NCI-H1694 (cell line): ENCODE measurements around the gene NECTIN3.

ENCODE experiments used
- DNase-seq: peaks from one replicate; lab custom pipeline; 2025; lab: John Stamatoyannopoulos, UW

Gene NECTIN3

GRCh38 chr3:111200027-111200426 lies 128.4 kb downstream of the NECTIN3 start:
- no peak for DNase-seq

GRCh38 chr3:111210003-111210711 lies 138.5 kb downstream of the NECTIN3 start:
- no peak for DNase-seq

- no peak for DNase-seq
Measured at GRCh38 chr3:111210866-111211564, 139.4 kb downstream of the NECTIN3 start.

- DNase-seq, result no peak
Measured at GRCh38 chr3:111212511-111212910, 140.9 kb downstream of the NECTIN3 start.

GRCh38 chr3:111215481-111215880 lies 143.9 kb downstream of the NECTIN3 start:
- DNase-seq, result no peak

GRCh38 chr3:111218615-111219014 lies 147.0 kb downstream of the NECTIN3 start:
- peak; percentile 19 for DNase-seq

GRCh38 chr3:111227216-111227615 lies 155.6 kb downstream of the NECTIN3 start:
- no peak for DNase-seq

- no peak for DNase-seq
Measured at GRCh38 chr3:111229301-111229700, 157.7 kb downstream of the NECTIN3 start.

- DNase-seq, result no peak
Measured at GRCh38 chr3:111236836-111237713, 165.5 kb downstream of the NECTIN3 start.

GRCh38 chr3:111237946-111238345 lies 166.3 kb downstream of the NECTIN3 start:
- no peak for DNase-seq

- no peak for DNase-seq
Measured at GRCh38 chr3:111238885-111239284, 167.3 kb downstream of the NECTIN3 start.

- DNase-seq, result no peak
Measured at GRCh38 chr3:111241960-111242359, 170.3 kb downstream of the NECTIN3 start.
